HG02943 (cell line): Measurements from ENCODE around the gene VDAC2.
A peak's percentile ranks its signal among the peaks of the same experiment; 100 is the strongest.
"Not testable (repeated sequence)": the region's sequence is repeated elsewhere in the genome, so short reads cannot be mapped to it uniquely, and the experiment has no call there.

ENCODE experiments used
- ATAC-seq: cut with Tn5 transposase; IDR thresholded peaks from one replicate; pipeline ENCODE4 v1.9.1; 2021; ENCODE audit warnings: mild to moderate bottlenecking, low read depth, moderate library complexity; ENCODE audit not compliant: unreplicated experiment

VDAC2 gene

DNA sequence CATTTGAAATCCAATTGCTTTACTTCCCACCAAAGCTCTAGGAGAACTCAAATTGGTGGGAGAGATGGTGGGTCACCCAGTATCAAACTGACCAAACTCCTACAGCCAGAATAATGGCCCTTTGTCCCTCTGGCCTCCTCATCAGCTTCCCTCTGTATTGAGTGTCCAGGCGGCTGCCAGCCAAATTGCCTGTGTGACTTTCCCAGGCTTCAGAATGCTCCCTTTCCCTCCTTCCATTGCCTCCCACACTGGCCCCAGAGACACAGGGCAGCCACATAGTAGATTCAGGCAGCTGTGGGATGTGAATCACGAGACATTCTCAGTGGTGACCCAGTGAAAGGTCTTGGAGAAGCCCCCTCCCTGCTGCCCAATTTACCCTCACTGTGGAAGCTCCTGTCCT is 12.7 kb upstream of the VDAC2 start:
- no peak for ATAC-seq

DNA sequence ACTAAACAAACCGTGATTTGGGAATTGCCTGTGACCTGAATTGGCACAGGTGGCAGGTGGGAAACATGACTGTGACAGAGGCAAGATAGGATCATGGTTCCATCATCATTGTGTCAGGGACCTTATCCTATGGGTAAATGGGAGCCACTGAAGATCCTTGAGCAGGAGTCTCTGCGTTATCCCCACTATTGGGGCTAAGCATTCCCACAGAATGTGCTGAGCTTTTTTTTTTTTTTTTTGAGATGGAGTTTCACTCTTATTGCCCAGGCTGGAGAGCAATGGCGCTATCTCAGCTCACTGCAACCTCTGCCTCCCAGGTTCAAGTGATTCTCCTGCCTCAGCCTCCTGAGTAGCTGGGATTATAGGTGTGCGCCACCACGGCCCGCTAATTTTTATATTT is 10.6 kb upstream of the VDAC2 start:
- not testable (repeated sequence) for ATAC-seq

DNA sequence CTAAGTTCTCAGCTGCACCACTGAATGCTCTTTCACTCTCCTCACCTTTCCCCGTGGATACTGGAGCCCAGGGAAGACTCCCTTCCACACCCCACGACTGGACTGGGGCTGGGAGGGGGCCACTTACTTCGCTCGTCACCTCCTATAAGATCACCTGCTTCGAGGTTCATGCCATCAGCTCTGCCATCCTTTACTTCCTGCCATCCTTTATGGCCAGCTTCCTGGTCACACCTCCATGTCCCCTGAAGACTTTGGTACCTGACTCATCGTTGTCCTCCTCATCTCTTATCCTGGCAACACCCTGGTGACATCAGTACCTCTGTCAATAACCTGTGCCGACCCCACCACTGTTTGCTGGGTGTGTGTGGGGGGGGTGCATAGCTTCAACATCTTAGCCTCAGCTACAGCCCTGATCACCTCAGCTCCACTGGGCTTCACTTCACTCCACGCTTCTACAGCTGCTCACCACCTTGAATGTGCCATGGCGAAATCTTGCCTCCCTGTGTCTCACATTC is 8.7 kb upstream of the VDAC2 start:
- no peak for ATAC-seq

DNA sequence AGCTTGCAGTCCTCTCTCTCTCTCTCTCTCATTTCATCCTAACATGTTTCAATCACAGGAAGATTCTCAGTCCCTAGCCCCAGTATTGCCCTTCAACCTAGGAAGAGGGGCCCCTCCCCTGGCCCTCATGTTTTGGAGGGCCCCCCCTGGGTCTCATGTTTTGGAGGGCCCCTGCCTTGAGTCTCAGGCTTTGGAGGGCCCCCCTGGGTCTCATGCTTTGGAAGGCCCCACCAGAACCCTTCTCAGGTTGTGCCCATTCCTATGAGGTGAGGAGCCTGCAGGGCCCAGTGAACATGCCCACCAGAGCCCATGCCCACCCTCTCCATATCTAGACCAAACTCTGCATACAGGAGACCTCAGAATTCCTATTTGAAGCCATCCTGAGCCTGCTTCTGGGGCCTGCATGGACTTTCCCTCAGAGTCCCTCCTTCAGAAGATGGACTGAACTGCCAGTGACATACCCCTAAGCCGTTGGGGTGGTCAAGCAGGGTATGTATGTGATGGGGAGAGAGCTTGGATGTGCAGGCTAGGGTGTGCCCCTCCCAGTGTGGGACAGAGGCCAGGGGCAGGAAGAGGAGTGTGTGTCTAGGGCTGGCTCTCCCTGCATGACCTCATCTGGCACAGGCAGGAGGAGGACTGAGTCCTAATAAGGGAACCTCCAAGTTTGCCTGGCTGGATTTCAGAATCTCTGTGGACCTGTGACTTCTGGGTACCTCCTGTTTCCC is 8.1 kb upstream of the VDAC2 start:
- no peak for ATAC-seq

DNA sequence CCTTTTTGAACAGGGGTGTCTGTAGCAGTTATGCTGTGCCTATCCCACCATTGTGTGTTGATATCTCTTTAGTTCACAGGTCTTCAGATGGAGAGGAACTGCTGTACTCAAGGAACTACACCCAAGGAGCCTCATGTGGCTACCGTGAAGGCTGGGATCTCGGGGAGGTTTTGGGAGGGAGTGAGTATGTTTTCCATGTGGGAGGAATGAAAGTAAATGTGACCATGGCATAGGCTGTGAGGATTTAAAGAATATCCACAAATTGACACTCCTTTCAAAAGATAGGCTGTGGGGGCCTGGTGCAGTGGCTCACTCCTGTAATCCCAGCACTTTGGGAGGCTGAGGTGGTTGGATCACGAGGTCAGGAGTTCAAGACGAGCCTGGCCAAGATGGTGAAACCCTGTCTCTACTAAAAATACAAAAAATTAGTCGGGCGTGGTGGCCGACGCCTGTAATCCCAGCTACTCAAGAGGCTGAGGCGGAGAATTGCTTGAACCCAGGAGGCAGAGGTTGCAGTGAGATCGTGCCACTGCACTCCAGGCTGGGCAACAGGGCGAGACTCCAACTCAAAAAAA is 7.5 kb upstream of the VDAC2 start:
- not testable (repeated sequence) for ATAC-seq

DNA sequence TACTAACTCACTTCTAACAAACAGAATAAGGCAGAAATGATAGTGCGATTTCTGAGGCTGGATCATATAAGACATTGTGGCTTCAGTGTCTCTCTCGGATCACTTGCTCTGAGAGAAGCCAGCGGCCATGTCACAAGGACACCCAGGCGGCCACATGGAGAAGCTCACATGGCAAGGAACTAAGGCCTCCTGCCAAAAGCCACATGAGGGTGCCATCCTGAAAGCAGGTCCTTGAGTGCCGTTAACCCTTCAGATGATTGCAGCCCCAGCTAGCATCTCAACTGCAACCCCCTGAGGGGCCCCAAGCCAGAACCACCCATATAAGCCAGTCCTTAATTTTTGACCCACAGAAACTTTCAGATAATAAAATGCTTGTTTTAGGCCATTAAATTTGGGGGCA is 6.9 kb upstream of the VDAC2 start:
- no peak for ATAC-seq

DNA sequence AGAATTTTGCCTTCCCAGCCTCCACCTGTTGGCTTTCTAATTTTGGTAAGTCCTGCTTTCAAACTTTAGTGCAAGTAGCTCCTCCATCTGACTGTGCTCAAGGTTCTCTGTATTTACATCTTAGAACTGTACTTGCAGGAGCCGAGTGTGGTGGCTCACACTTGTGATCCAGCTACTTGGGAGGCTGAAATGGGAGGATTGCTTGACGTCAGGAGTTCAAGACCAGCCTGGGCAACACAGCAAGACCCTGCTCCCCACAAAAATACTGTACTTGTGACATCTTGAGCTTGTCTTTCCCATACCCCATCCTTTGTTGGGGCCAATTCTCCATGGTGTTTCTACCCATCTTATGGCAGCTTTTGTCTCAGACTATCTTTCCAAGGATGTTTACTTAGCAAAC is 4.7 kb upstream of the VDAC2 start:
- no peak for ATAC-seq

GRCh38 chr10:75206638-75207037 is 4.0 kb upstream of the VDAC2 start:
- not testable (repeated sequence) for ATAC-seq

- no peak for ATAC-seq
These were observed 3.3 kb upstream of the VDAC2 start for GRCh38 chr10:75207079-75207856.

DNA sequence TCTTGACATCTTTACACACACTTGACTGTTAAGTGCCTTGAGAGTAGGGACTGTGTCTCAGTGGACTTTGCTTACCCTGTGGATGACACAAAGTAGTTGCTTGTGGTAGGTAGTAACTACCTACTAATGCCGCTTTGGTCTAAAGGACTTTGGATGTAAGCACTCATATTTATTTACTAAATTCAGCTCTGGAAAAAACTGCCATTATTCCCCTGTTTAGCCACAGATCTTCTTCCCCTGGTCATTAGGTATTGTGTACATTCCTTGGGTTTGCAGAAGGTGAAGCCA is 2.8 kb upstream of the VDAC2 start:
- no peak for ATAC-seq

DNA sequence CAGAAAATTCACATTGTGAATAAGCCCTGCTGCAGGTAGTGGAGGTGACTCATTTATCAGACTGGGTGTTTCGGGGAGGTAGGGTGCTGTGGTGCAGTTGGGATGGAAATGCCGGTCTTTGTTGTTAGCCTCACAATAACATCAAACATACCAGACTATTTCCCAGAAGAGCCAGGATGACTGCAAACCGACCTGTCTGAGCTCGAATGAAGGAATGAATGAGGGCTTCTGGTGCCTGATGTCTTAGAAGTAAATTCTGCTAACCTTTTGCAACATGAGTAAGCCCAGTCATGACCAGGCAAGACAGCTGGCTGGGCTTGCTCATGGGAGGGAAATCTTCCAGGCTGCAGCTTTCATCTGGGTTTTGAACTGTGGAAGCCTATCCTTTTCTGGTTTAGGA is 2.4 kb upstream of the VDAC2 start:
- no peak for ATAC-seq

DNA sequence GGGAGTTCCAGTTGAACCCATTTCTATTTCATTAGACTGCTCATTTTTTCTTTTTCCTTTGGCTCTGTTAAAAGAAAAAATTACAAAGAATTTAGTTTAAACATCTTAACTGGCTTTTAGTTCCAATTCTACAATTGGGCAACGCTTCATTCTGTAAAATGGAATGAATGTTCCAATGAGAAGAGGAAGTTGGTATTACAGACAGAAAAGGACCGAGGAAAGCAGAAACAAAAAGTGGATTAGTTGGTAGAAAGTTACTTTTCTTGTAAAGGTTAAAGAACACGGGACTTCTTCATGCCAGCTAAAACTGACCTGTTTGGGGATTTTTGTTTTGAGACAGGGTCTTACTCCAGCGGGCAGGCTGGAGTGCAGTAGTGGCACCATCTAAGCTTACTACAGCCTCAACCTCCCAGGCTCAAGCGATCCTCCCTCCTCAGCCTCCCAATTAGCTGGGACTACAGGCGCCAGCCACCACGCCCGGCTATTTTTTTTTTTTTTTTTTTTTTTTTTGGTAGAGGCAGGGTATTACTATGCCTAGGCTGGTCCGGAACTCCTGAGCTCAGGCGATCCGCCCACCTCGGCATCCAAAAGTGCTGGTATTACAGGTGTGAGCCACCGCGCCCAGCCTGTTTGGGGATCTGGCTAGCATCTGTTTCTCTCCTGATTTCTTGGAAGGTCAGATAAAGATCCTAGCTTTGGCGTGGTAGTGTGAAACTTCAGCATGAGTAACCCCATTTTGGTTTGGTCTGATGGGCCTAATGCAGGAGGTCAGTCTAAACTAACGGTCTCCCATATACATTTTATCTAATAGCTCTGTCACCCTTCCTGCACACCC is 1.3 kb upstream of the VDAC2 start:
- ATAC-seq, result peak; percentile 4

GRCh38 chr10:75209921-75210281 is 695 bp upstream of the VDAC2 start:
- ATAC-seq, result peak; percentile 69

- peak; percentile 3 for ATAC-seq
These were observed 553 bp downstream of the VDAC2 start for GRCh38 chr10:75211007-75211691.

GRCh38 chr10:75212343-75212742 is 1.7 kb downstream of the VDAC2 start:
- ATAC-seq, result no peak

- no peak for ATAC-seq
These were observed 9.7 kb downstream of the VDAC2 start for GRCh38 chr10:75220274-75220673.

GRCh38 chr10:75221492-75221891 is 10.9 kb downstream of the VDAC2 start:
- ATAC-seq, result not testable (repeated sequence)

GRCh38 chr10:75223507-75223906 is 12.9 kb downstream of the VDAC2 start:
- no peak for ATAC-seq

DNA sequence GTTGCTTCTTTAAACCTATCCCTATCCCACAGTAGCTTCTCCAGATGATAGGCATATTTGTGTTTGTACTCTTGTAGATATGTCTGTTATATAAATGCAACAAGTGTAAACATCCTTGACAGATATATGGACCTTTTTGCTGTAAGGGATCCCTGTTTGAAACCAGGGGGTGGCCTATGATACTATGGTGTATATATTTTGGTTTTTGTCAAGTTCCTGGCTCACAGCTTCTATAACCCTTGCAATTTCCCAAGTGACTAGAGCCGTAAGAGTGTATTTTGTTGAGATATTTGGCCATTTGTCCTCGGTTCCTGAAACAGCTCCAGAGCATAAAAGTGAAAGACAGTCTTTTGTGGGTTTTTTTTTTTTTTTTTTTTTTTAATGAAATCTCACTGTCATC is 15.5 kb downstream of the VDAC2 start:
- no peak for ATAC-seq

- ATAC-seq, result no peak
These were observed 16.1 kb downstream of the VDAC2 start for GRCh38 chr10:75226656-75227055.
